Measurements from ENCODE around the gene SHF. TPM values are rescaled to one million over a fixed set of nuclear protein-coding genes. Genes with fewer than 3 reads are reported as not detected.

SHF gene
- total and polyA plus RNA-seq, 12 donors: 2.4 to 8.4 (median 5.6) TPM

DNA sequence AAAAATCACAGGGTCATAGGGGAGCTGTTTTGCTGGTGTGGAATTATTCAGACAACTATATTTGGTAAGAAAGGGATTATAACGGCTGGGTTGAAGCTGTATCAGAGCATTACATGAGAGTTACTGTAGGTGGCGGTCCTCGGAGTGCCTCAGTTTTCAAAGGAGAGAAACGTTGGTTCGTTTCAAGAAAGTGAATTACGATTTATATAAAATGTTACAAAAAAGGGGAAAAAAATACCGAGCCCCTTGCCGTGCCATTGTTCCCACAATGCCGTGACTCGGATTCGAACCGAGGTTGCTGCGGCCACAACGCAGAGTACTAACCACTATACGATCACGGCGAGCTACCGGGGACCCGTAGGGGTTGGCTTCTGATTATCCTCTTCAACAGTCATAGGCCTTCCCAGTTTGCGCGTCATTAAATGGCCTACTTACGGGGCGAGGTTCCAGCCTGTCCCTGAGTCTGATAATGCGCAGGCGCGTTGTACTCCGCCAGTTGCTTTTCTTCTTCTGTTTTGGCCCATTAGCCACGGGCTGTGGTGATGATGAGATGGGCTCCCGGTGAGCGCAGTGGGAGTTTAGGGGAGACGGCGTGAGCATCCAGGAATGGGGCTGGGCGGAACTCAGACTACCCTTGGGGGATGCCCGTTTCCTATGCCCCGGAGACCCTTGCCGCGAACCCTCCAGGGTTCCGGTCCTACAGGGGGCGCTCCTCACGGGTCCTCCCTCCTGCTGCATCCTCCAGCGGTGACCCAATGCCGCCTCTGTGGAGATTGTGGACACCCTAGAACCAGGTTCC lies 10.8 kb upstream of the SHF start:
- peak overlapping the region; percentile 85 to 99 (median 96) for H3K27ac ChIP-seq
- no peaks in the 10 kb centered on the region for H3K36me3 ChIP-seq
- TF ChIP-seq, protein P1, sequence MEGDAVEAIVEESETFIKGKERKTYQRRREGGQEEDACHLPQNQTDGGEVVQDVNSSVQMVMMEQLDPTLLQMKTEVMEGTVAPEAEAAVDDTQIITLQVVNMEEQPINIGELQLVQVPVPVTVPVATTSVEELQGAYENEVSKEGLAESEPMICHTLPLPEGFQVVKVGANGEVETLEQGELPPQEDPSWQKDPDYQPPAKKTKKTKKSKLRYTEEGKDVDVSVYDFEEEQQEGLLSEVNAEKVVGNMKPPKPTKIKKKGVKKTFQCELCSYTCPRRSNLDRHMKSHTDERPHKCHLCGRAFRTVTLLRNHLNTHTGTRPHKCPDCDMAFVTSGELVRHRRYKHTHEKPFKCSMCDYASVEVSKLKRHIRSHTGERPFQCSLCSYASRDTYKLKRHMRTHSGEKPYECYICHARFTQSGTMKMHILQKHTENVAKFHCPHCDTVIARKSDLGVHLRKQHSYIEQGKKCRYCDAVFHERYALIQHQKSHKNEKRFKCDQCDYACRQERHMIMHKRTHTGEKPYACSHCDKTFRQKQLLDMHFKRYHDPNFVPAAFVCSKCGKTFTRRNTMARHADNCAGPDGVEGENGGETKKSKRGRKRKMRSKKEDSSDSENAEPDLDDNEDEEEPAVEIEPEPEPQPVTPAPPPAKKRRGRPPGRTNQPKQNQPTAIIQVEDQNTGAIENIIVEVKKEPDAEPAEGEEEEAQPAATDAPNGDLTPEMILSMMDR (IDR thresholded peaks at IDR 0.05): peak; percentile 39 to 90 (median 70)
- peaks cover 0 to 45% (median 9%) of the 10 kb centered on the region in 9 donors for H3K4me1 ChIP-seq
- intact Hi-C loops (cut with DNase I): loop anchor here in 3 of 10 donors (1.0 to 2.0 kb wide), 4 partner anchors 10 to 204 kb away; a partner anchor contains a TSS
- H3K4me3 ChIP-seq: peak overlapping the region; percentile 30 to 80 (median 72)
- no peaks in the 10 kb centered on the region for H3K9me3 ChIP-seq
- no peaks in the 10 kb centered on the region for H3K27me3 ChIP-seq
- peak; percentile 86 to 98 for DNase-seq
- ATAC-seq: peak; percentile 79 to 89 (median 84)
- 0% methylated on average over 42 of the region's 42 CpGs for WGBS, 2 donors

- Histone ChIP-seq H3K27me3 (no peaks in the 10 kb centered on the region), H3K4me3 (peak overlapping the region in 6 of 10 donors; percentile 72 to 80 (median 73)), H3K4me1 (peaks cover 0 to 34% (median 7%) of the 10 kb centered on the region in 9 donors), H3K9me3 (no peaks in the 10 kb centered on the region), H3K27ac (no peak overlapping the region), H3K36me3 (no peaks in the 10 kb centered on the region)
- intact Hi-C loops (cut with DNase I): no loop called here
- ATAC-seq (no peak), DNase-seq (no peak)
- TF ChIP-seq, protein P1 (IDR thresholded peaks at IDR 0.05): no peak
- 90 to 94% methylated on average over 3 of the region's 3 CpGs for WGBS, 2 donors
These were observed 9.7 kb upstream of the SHF start for GRCh38 chr15:45197512-45197911.

GRCh38 chr15:45187578-45187893 lies 230 bp downstream of the SHF start:
- TF ChIP-seq, protein P1 (IDR thresholded peaks at IDR 0.05): no peak
- Histone ChIP-seq H3K36me3 (no peaks in the 10 kb centered on the region), H3K9me3 (no peaks in the 10 kb centered on the region), H3K27ac (peak overlapping the region; percentile 53 to 81 (median 70)), H3K27me3 (peaks cover 0 to 24% (median 0%) of the 10 kb centered on the region in 7 donors), H3K4me3 (peak overlapping the region; percentile 47 to 90 (median 72)), H3K4me1 (peaks cover 0 to 33% (median 22%) of the 10 kb centered on the region in 9 donors)
- WGBS, 2 donors: 1 to 2% methylated on average over 21 to 30 of the region's 43 CpGs
- intact Hi-C loops (cut with DNase I): no loop called here
- DNase-seq (no peak), ATAC-seq (peak in 2 of 8 donors; percentile 4 to 26)

- Histone ChIP-seq H3K4me1 (peaks cover 0 to 33% (median 22%) of the 10 kb centered on the region in 9 donors), H3K27me3 (peaks cover 0 to 24% (median 0%) of the 10 kb centered on the region in 7 donors), H3K4me3 (peak overlapping the region; percentile 47 to 90 (median 72)), H3K27ac (peak overlapping the region; percentile 53 to 81 (median 70)), H3K36me3 (no peaks in the 10 kb centered on the region), H3K9me3 (no peaks in the 10 kb centered on the region)
- TF ChIP-seq, protein P1 (IDR thresholded peaks at IDR 0.05): no peak
- ATAC-seq (peak in 7 of 8 donors; percentile 6 to 35 (median 24)), DNase-seq (no peak)
- 21 to 28% methylated on average over 39 to 42 of the region's 42 CpGs for WGBS, 2 donors
- intact Hi-C loops (cut with DNase I): no loop called here
These were observed 792 bp downstream of the SHF start for GRCh38 chr15:45186771-45187577.
